ENCODE data around the gene AKT1S1. TPM values are rescaled to one million over a fixed set of nuclear protein-coding genes. Genes with fewer than 3 reads are reported as not detected.

AKT1S1 gene
- total and polyA plus RNA-seq, 2 donors (not counting 3 experiments of a cell fraction or from before 2014, with no cell fraction given): 64.2 to 68.3 TPM

DNA sequence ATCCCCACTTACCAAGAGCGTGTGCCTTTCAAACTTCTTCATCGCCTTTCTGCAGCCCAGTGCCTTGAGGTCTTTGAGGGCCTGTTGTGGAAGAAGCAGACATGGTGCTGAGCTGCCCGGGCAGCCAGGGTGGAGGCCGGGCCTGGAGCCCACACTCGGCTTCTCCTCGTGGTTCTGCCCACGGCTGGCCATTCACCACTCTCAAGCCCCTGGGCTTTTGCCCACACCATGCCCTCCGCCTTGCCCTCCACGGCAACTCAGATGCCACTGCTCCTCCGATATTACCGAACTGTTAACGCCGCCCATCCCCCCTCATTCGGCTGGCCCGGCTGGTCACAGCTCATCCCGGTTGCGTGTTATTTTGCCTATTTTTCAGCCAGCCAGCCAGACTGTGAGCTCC lies 14.2 kb upstream of the AKT1S1 start:
- Histone ChIP-seq H3K4me1 (ENCODE audit: control insufficient read depth, extremely low read depth, insufficient read depth, low read length) (peaks cover 5% of the 10 kb centered on the region), H3K36me3 (ENCODE audit: control insufficient read depth in 2 of 2, extremely low read depth in 1 of 2, insufficient read depth in 2 of 2, low read length in 2 of 2) (no peaks in the 10 kb centered on the region), H3K4me2 (ENCODE audit: insufficient read depth, low read length) (no peak overlapping the region), H3K9me1 (replicated peaks; ENCODE audit: control insufficient read depth, extremely low read depth, insufficient read depth, low read length) (no peaks in the 10 kb centered on the region), H2AFZ (ENCODE audit: low read depth, low read length) (no peak overlapping the region), H4K20me1 (replicated peaks; ENCODE audit: control insufficient read depth, extremely low read depth, insufficient read depth, low read length) (no peaks in the 10 kb centered on the region), H3K4me3 (replicated peaks in 1 of 3; ENCODE audit: insufficient read depth in 1 of 3, low read depth in 1 of 3, low read length in 3 of 3) (no peak overlapping the region), H3K79me2 (ENCODE audit: control insufficient read depth, insufficient read depth, low read length) (no peaks in the 10 kb centered on the region), H3K9me3 (replicated peaks; ENCODE audit: control insufficient read depth, insufficient read depth, low read length) (no peaks in the 10 kb centered on the region), H3K27ac (ENCODE audit: insufficient read depth, low read depth, low read length) (no peak overlapping the region), H3K27me3 (ENCODE audit: control insufficient read depth in 2 of 2, insufficient read depth in 2 of 2, low read length in 2 of 2) (no peaks in the 10 kb centered on the region), H3K9ac (replicated peaks; ENCODE audit: extremely low read depth, insufficient read depth, low read length) (no peak overlapping the region)
- ChIA-PET POLR2A (interaction anchor here (0.7 kb wide), 1 partner anchor 496 kb away, joined by 6 read pairs; no protein-coding TSS in a partner anchor), CTCF (interaction anchor here (0.6 to 0.9 kb wide), 4 partner anchors 10 to 140 kb away, joined by 3 to 4 read pairs (median 3); no protein-coding TSS in a partner anchor)
- dilution Hi-C loops (cut with MboI; ENCODE audit: extremely low pct_ligation_motif_present, low sequenced_read_pairs) (no loop called here), intact Hi-C loops (cut with micrococcal nuclease) (no loop called here)
- BruUV-seq (replicated peaks): no TSS peak
- TF ChIP-seq GATA2 (IDR thresholded peaks at IDR 0.05; ENCODE audit: insufficient read depth, insufficient read length, low read depth, low read length) (no peak), POLR2AphosphoS5 (IDR thresholded peaks at IDR 0.05; ENCODE audit: insufficient read depth, low read depth, low read length) (no peak)
- TF ChIP-seq, protein P1, sequence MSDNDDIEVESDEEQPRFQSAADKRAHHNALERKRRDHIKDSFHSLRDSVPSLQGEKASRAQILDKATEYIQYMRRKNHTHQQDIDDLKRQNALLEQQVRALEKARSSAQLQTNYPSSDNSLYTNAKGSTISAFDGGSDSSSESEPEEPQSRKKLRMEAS (IDR thresholded peaks at IDR 0.05; ENCODE audit: insufficient read depth, insufficient read length): no peak
- DNase-seq (ENCODE audit: low read depth, low spot score) (no peak), FAIRE-seq (no peak)

DNA sequence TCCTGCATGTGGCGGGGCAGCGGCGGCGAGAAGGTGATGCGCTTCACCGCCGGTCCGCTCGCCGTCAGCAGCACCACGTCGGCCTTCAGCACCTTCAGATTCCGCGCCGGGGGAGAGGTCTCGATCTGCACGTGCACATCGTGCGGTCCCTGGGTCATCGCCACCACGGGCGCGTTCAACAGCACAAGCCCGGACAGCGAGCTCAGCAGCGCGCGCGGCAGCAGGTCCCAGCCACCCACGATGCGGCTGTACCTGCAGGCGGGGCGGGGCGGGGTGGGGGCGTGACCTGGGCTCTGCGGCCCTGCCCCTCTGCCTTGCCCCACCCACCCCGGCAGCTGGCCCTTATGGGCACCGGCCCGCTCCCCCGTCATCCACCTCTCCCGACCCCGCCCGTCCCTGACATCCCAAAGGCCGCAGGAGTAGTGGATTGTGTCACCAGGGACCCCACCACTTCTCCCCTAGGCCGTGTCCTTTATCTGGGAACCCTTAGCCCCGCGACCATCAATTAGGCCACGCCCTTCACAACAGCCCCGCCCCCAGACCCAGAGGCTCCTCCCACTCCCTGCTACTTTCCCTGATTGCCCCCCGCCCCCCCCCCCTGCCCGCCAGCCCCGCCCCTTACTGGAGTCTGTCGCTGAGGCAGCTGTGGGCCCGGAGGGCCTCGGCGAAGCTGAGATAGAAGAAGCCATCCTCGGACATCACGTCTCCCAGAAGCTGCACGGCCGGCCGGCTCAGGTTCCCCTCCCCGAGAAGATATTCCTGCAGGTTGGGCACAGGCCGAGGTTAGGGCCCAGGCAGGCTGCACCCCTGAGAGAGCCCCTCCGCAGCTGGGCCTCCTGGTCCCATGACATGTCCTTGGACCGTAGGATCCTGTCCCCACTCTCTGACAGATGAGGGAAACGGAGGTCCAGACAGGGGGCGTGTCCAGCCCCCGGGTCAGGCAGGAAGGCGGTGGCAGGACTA lies 13.5 kb upstream of the AKT1S1 start:
- H4K20me1 ChIP-seq (replicated peaks; ENCODE audit: control insufficient read depth, extremely low read depth, insufficient read depth, low read length): no peaks in the 10 kb centered on the region
- H3K9ac ChIP-seq (replicated peaks; ENCODE audit: extremely low read depth, insufficient read depth, low read length): no peak overlapping the region
- DNase-seq (ENCODE audit: low read depth, low spot score) (no peak), FAIRE-seq (no peak)
- ChIA-PET CTCF (interaction anchor here (0.7 to 1.0 kb wide), 3 partner anchors 9 to 140 kb away, joined by 3 read pairs; partner anchors contain the start of gene ATF5), POLR2A (interaction anchor here (0.8 kb wide), 1 partner anchor 39 kb away, joined by 3 read pairs; no protein-coding TSS in a partner anchor)
- H3K4me1 ChIP-seq (ENCODE audit: control insufficient read depth, extremely low read depth, insufficient read depth, low read length): peaks cover 3% of the 10 kb centered on the region
- H3K36me3 ChIP-seq (ENCODE audit: control insufficient read depth in 2 of 2, extremely low read depth in 1 of 2, insufficient read depth in 2 of 2, low read length in 2 of 2): no peaks in the 10 kb centered on the region
- H3K27me3 ChIP-seq (ENCODE audit: control insufficient read depth in 2 of 2, insufficient read depth in 2 of 2, low read length in 2 of 2): no peaks in the 10 kb centered on the region
- intact Hi-C loops (cut with micrococcal nuclease) (loop anchor here (1.0 kb wide), 2 partner anchors 12 to 40 kb away; no protein-coding TSS in a partner anchor), dilution Hi-C loops (cut with MboI; ENCODE audit: extremely low pct_ligation_motif_present, low sequenced_read_pairs) (no loop called here)
- no peaks in the 10 kb centered on the region for H3K79me2 ChIP-seq (ENCODE audit: control insufficient read depth, insufficient read depth, low read length)
- H2AFZ ChIP-seq (ENCODE audit: low read depth, low read length): peak overlapping the region; percentile 77
- no peaks in the 10 kb centered on the region for H3K9me1 ChIP-seq (replicated peaks; ENCODE audit: control insufficient read depth, extremely low read depth, insufficient read depth, low read length)
- no peaks in the 10 kb centered on the region for H3K9me3 ChIP-seq (replicated peaks; ENCODE audit: control insufficient read depth, insufficient read depth, low read length)
- BruUV-seq (replicated peaks): no TSS peak
- no peak for TF ChIP-seq GATA2 (IDR thresholded peaks at IDR 0.05; ENCODE audit: insufficient read depth, insufficient read length, low read depth, low read length)
- TF ChIP-seq, protein P1 (IDR thresholded peaks at IDR 0.05; ENCODE audit: insufficient read depth, insufficient read length): no peak
- TF ChIP-seq EZH2 (IDR thresholded peaks at IDR 0.05; ENCODE audit: borderline replicate concordance, low read depth, low read length, severe bottlenecking): no peak
- TF ChIP-seq POLR2A (IDR thresholded peaks at IDR 0.05; ENCODE audit: low read depth, low read length): no peak
- no peak for TF ChIP-seq POLR2AphosphoS5 (IDR thresholded peaks at IDR 0.05; ENCODE audit: insufficient read depth, low read depth, low read length)
- TF ChIP-seq MYC (IDR thresholded peaks at IDR 0.05; ENCODE audit: low read depth, low read length): no peak
- no peak overlapping the region for H3K4me3 ChIP-seq (replicated peaks in 1 of 3; ENCODE audit: insufficient read depth in 1 of 3, low read depth in 1 of 3, low read length in 3 of 3)
- H3K4me2 ChIP-seq (ENCODE audit: insufficient read depth, low read length): no peak overlapping the region
- H3K27ac ChIP-seq (ENCODE audit: insufficient read depth, low read depth, low read length): no peak overlapping the region

Measured in endothelial cell of umbilical vein (primary cell).